ENCODE measurements around the gene GABRB3.

Gene GABRB3

GRCh38 chr15:26537663-26538062 is 235.2 kb downstream of the GABRB3 start:
- Mint-ChIP-seq H3K27me3 (no peaks in the 10 kb centered on the region), H3K9me3 (ENCODE audit: low read depth) (peaks cover 20% of the 10 kb centered on the region), H3K4me1 (ENCODE audit: low read depth) (no peaks in the 10 kb centered on the region), H3K4me3 (no peak overlapping the region), H3K36me3 (no peaks in the 10 kb centered on the region), H3K27ac (no peak overlapping the region)

- peaks cover 17% of the 10 kb centered on the region for H3K9me3 Mint-ChIP-seq (ENCODE audit: low read depth)
- H3K4me3 Mint-ChIP-seq: no peak overlapping the region
- no peaks in the 10 kb centered on the region for H3K27me3 Mint-ChIP-seq
- no peaks in the 10 kb centered on the region for H3K4me1 Mint-ChIP-seq (ENCODE audit: low read depth)
- H3K36me3 Mint-ChIP-seq: peaks cover 4% of the 10 kb centered on the region
- H3K27ac Mint-ChIP-seq: no peak overlapping the region
Observed at GRCh38 chr15:26531489-26531888, 241.4 kb downstream of the GABRB3 start.

GRCh38 chr15:26525096-26525495 is 247.8 kb downstream of the GABRB3 start:
- H3K4me3 Mint-ChIP-seq: no peak overlapping the region
- H3K27me3 Mint-ChIP-seq: peaks cover 2% of the 10 kb centered on the region
- no peaks in the 10 kb centered on the region for H3K4me1 Mint-ChIP-seq (ENCODE audit: low read depth)
- H3K9me3 Mint-ChIP-seq (ENCODE audit: low read depth): peaks cover 8% of the 10 kb centered on the region
- H3K27ac Mint-ChIP-seq: no peak overlapping the region
- H3K36me3 Mint-ChIP-seq: peaks cover under 1% of the 10 kb centered on the region

- Mint-ChIP-seq H3K4me3 (no peak overlapping the region), H3K4me1 (ENCODE audit: low read depth) (no peaks in the 10 kb centered on the region), H3K36me3 (no peaks in the 10 kb centered on the region), H3K27me3 (peaks cover 2% of the 10 kb centered on the region), H3K27ac (no peak overlapping the region), H3K9me3 (ENCODE audit: low read depth) (peaks cover 5% of the 10 kb centered on the region)
Observed at GRCh38 chr15:26521691-26522198, 251.1 kb downstream of the GABRB3 start.

GRCh38 chr15:26521130-26521529 is 251.7 kb downstream of the GABRB3 start:
- H3K4me3 Mint-ChIP-seq: no peak overlapping the region
- peaks cover 2% of the 10 kb centered on the region for H3K27me3 Mint-ChIP-seq
- no peaks in the 10 kb centered on the region for H3K36me3 Mint-ChIP-seq
- H3K9me3 Mint-ChIP-seq (ENCODE audit: low read depth): peaks cover 5% of the 10 kb centered on the region
- no peak overlapping the region for H3K27ac Mint-ChIP-seq
- H3K4me1 Mint-ChIP-seq (ENCODE audit: low read depth): no peaks in the 10 kb centered on the region

GRCh38 chr15:26518885-26519284 is 254.0 kb downstream of the GABRB3 start:
- Mint-ChIP-seq H3K27ac (no peak overlapping the region), H3K27me3 (no peaks in the 10 kb centered on the region), H3K4me1 (ENCODE audit: low read depth) (no peaks in the 10 kb centered on the region), H3K36me3 (no peaks in the 10 kb centered on the region), H3K4me3 (no peak overlapping the region), H3K9me3 (ENCODE audit: low read depth) (no peaks in the 10 kb centered on the region)

- no peaks in the 10 kb centered on the region for H3K36me3 Mint-ChIP-seq
- no peaks in the 10 kb centered on the region for H3K27me3 Mint-ChIP-seq
- H3K9me3 Mint-ChIP-seq (ENCODE audit: low read depth): peaks cover 8% of the 10 kb centered on the region
- H3K27ac Mint-ChIP-seq: no peak overlapping the region
- H3K4me1 Mint-ChIP-seq (ENCODE audit: low read depth): no peaks in the 10 kb centered on the region
- H3K4me3 Mint-ChIP-seq: no peak overlapping the region
Observed at GRCh38 chr15:26516102-26516980, 256.5 kb downstream of the GABRB3 start.

GRCh38 chr15:26504009-26504408 is 268.9 kb downstream of the GABRB3 start:
- H3K27ac Mint-ChIP-seq: no peak overlapping the region
- H3K4me1 Mint-ChIP-seq (ENCODE audit: low read depth): no peaks in the 10 kb centered on the region
- H3K36me3 Mint-ChIP-seq: no peaks in the 10 kb centered on the region

More at GRCh38 chr15:26504009-26504408, 268.9 kb downstream of the GABRB3 start:
- Mint-ChIP-seq H3K9me3 (ENCODE audit: low read depth) (no peaks in the 10 kb centered on the region), H3K27me3 (peaks cover 4% of the 10 kb centered on the region), H3K4me3 (no peak overlapping the region)
